LHCN-M2 (cell line): ENCODE data around the gene ARHGEF4. TPM values are rescaled to one million over a fixed set of nuclear protein-coding genes. Genes with fewer than 3 reads are reported as not detected.
A peak's percentile ranks its signal among the peaks of the same experiment; 100 is the strongest.

Experiments
- DNase-seq: peaks from one replicate; pipeline ENCODE4 v3.0.0-alpha.2; 2012; ENCODE audit warnings: low read depth
- total RNA-seq: library from RNA; depleted of rRNA; stranded (reverse); fragments of >200 nt; gene quantifications from 2 replicates; pipeline ENCODE4 v1.2.3, GENCODE V29; 2014

Gene ARHGEF4
- total RNA-seq, 1 experiment from 2014 or later, result 0.23 TPM

DNA sequence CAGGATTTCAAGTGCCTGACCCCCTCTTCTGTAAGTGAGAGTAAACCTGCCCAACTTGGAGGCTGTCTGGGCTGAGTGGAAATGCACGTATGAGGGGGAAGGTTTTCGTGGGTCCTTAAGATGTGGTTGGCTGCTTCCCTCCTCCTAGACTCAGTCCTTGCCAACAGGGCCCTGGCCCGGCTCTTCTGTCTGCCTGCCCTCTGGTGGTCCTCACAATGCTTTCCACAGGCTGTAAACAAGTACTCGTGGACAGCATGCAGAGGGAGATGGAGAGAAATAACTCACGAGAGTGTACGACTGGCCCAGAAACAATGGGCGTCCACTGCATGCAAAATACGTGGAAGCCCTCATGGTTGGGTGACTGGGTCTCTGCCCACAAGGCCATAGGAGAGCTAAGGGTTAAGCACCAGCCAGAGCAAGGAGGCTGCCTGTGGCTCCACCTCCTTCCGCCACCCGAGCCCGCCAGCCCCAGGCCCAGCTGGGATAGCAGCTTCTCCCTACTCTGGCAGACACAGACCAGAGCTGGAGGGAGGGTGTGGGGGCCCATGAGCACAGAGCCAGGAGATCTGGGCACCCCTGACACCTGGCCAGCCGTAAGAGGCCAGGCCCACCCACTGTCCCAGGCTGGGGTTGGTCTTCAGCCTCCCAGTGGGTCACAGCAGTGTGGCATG, 17.0 kb upstream of the ARHGEF4 start:
- no peak for DNase-seq

DNA sequence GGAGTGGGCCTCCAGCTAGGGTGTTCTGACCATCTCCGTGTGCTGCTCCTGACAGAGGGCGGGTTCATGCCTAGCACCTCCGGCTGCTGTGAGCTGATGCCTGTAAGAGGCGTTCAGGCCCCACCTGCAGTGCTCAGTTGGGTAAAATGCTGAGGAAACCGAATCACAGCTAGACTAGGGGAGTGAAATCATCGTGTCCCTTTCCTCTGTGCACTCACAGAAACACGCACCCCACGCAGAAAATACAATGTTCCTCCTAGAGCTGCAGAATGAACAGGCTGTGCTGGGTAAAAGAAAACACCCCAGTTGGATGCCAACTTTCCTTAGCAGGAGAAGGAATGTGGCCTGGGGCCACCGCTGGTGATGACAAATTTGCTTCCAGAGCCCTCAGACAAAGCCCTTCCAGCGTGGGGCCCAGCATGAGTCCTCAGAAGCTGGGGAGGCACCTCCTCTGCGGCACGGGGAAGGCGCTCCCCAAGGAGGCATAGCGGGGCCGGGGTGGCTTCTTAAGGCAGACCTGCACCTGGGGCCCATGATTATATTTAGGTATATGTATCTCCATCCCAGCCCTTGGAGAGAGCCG, 16.3 kb upstream of the ARHGEF4 start:
- DNase-seq, result no peak

DNA sequence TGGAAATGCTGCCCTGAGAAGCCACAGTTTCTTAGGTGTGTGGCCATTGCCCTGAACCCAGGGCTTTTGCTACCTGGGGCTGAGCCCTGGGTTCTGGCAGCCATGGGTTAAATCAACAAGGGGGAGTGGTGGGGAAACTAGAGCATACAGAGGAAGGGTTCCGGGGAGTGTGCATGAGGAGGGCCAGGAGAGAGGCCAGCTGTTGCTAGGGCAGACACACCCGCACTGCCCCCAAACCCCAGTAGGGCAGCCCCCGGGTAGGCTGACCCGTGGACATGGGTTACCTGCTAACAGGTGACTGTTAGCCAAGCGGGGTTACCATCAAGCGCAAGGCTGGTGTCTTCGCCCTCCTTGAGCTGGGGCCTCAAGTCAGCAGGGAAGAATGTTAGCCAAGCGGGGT, 14.8 kb upstream of the ARHGEF4 start:
- no peak for DNase-seq

DNA sequence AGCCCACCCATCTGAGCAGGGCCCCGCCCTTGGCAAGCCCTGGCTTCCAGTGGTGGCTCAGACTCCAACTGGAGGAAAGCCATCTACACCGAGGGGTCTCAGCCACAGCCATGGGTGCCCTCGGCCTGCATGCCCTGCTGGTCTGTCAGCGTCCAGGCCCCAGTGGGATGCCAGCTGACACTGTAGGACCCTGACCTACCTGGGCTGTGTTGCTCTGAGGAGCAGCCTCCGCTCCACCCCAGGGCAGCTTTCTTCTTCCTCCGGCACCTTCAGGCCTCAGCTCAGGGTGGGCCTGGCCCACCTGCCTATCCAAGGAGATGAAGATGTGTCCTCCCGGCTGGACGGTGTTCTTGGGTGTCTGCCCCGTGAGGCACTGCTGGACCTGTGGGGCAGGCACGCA, 13.9 kb upstream of the ARHGEF4 start:
- no peak for DNase-seq

DNA sequence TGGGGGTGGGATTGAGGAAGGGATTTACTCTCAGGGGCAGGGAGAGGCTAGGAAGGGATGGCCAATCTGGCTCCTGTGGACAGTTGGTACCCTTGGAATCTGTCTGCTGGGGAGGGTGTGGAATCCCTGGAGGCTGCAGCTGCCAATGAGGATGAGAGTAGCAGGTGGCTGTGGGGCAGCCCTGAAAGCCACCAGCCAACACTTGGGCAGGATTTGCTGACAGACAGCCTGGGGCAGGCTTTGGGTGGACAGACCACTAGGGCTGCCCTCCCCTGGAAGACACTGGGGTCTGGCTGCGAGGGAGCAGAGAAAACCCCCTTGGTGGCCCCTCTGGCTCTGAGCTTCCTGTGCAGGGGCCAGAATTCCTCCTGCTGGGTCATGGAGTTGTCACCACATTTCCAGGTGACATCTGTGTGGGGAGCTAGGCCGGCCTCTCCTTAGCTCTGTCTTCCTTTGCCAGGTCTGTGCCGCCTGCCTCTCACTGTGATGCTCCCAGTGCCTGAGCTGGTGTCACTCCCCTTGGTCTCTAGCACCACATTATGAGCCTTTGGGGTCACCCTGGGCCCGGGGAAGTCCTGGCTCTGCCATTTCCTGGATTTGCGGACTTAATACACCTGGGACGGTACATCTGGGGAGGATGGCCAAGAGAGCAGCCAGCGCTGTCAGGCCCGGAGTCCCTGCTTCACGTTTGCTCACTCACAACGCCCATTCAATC, 13.4 kb upstream of the ARHGEF4 start:
- DNase-seq, result no peak

DNA sequence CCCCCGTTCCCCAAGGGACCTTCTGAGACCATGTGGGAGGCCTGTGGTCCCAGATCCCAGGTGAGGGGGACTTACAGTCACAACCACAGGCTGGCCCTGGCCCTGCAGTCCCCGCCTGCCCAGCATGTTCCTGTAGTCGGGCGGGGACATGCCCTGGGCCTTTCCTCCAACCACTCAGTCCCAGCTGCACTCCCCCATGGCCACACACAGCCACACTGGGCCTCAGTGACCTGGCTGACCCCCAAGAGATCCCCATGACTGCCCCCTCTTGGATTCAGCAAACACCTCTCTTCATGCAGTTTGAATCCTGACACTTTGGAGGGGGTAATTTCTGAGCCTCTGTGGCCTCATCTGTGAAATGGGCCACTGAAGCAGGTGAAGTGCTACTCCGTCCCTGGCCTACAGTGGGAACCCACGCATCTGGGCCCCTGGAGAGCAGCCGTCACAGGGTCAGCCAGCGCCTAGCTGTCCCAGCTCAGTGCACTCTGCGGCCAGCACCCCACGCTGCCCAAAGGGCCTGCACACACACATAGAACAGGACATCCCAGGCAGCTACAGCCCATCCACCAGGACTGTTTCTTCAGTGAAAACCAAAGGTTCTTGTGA, 12.7 kb upstream of the ARHGEF4 start:
- no peak for DNase-seq

DNA sequence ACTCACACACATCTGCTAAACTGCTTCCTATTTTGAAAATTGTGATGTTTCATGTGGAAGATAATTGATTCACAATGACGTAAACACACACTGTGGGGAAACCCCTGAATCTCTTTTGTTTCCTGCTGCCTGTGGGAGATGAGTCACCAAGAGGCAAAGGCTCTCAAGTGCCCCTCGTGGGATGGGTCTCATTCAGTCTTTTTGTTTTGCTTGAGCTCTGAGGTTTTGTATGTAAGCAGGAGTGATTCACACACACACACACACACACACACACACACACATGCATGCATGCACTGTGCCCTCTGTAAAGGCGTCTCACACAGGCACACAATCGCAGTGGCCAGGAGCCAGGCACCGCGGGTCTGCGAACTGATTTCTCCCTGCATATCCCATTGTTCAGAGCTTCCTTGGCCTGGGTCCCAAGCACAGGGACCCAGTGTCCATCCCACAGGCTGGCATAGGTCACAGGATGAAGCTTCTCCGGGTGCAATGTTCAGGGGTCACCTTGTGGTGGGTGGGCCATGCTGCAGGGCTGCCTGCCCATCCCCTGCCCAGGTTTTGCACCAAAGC, 12.1 kb upstream of the ARHGEF4 start:
- peak; percentile 33 for DNase-seq

DNA sequence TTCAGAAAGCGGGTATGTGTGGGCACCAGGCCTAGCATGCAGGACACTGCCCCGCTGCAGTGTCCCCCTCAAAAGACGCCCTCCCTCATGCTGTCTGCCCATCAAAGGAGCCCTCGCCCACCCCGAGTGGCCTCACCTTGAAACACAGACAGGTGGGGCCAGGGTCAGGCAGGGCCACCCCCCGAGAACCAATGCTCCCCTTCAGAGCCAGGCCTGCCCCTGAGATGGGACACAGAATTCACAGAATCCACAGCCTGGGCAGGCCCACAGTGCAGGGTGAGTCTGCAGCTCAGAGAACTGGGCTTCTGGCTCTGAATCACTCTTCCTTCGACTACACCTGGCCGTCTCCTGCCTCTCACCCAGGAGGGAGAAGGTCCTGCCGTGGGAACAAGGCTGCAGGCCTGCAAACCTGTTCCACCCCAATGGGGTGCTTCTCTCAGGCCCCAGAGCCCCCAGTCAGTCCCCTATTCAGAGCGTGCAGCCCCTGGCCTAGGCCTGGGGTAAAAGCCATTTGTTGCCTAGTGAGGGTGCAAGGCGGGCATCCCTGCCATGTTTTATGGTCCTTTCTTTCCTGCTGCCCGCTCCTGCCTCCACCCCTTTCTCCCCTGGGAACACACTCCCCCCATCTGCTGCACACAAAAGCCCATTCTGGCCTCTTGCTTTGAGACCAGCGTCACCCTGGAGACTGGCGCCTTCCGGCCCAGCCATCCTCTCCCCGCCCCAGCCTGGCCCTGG, 11.3 kb upstream of the ARHGEF4 start:
- DNase-seq, result no peak

DNA sequence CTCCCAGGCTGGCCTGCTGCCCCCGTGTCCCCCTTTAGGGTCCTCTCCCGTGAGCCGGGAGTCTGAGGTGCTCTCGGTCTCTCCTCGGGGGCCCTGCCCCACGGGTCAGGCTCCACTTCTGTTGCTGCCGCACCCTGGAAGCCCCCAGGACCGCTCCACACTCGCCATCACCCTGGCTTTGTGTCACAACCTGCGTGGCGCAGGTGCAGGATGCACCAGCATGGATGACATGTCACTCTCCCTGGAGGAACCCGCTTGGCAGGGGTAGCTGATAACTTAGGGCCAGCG, 10.8 kb upstream of the ARHGEF4 start:
- DNase-seq, result no peak

DNA sequence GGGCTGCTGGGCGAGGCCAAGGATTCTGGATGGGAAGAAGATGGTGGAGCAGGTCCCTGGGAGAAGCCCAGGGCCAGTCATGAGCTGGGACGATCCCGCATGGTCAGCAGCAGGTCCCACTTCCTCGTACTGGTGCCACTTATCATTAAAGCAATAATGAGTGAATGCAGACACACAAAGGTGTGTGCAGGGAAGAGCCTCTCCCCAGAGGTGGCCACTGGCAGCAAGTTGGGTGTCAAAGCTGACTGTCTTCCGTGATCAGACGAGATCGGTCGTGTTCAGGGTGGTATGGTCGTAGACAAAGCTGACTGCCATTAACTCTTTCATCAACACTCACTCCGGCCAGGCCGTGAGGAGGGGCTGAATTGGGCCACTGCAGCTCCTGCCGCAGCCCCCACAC, 10.3 kb upstream of the ARHGEF4 start:
- DNase-seq, result no peak

DNA sequence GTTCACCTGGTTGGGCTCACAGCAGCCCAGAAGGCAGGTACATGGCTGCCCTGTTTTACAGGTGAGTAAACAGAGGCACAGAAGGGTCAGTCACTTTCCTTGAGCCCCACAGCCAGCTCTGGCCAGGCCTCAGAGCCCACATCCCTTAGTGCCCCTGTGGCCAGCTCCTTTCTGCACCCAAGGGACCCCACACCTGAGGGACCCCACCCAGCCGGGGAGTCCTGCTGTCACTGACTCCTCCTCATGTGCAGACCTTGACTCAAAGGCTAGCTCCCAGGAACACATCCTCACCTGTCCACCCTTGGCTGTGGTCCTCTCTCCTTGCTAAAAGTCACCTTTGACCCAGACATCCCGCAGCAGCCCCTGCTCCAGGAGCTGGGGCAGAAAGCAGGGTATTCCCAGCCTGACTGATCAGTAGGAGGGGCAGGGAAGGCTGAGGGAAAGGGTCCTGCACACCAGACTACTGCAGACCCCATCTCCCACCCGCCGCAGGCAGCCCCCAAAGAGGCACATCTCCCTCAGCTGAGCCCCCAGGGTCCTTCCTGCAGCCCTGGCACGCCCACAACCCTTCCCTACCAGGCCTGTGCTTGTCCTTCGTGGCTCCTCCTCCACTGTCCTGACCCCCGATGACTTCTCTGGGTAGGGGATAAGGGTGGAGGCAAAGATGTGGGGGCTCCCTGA, 9.8 kb upstream of the ARHGEF4 start:
- no peak for DNase-seq

DNA sequence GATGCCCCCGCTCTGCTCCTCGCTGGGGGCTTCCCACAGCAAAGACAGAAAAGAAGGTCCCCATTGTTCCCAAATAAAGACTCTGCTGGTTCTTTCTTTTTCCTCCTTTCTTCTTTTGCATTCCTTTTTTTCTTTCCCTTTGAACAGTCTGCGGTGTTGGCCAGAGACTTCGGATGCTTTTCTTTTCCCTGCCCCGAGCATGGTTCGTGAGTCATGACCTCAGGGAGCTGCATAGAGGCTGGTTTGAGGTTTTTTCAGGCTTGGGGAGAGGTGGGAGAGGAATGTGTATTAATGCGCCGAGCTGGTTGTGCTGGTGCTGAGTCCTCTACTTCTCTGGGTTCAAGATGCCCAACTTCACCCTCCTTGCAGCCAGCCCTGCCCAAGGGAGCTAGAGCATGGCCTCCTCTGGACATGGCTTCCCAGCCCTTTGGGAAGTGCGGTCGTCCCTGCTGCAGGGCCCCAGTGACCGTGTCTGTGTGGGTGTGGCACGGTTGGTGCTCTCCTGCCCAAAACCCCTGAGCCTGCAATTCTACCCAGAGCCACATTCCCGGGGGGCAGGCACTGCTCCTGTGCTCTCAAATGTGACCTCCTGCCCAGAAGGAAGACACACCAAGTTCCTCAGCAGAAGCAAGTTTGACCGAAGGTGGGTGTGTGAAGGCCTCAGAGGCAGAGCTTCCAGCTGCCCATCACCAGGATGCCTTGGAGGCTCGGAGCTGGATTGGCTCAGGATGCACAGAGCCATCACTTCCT, 9.0 kb upstream of the ARHGEF4 start:
- peak; percentile 5 for DNase-seq

DNA sequence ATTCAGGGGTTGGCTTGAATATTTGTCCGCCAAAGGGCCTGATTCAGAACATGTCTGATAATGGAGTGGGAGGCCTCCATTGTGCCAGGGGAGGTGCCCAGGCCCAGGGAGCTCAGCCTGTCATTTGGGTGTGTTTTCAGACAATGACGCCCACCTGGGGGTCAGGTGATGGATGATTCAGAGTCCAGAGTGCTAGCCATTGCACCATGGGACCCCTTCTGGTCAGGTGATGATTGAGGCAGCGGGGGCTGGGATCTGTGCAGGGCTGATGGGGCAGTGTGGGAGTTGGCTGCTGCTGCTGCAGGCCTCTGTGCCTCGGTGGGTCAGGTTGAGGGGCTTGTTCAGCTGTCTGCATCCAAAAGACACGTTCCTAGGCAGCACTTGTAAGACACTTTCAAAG, 8.3 kb upstream of the ARHGEF4 start:
- no peak for DNase-seq

DNA sequence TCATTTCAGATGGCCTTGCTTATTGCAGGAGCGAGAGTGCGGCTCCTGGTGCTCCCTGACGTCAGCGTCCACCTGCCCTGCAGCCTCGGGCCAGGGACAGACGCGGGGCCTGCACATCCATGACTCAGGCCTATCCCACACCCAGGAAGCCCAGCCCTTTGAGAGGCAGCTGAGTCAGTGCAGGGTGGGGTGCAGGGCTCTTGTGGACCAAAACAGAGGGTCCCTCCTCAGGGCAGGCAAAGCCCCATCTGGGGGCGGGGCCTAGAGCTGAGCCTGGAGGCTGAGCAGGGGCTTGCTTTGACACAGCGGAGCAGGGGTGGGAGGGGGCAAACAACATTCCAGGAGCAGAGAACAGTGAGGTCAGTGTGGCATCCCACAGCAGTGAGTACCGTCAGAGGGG, 7.7 kb upstream of the ARHGEF4 start:
- DNase-seq, result no peak

DNA sequence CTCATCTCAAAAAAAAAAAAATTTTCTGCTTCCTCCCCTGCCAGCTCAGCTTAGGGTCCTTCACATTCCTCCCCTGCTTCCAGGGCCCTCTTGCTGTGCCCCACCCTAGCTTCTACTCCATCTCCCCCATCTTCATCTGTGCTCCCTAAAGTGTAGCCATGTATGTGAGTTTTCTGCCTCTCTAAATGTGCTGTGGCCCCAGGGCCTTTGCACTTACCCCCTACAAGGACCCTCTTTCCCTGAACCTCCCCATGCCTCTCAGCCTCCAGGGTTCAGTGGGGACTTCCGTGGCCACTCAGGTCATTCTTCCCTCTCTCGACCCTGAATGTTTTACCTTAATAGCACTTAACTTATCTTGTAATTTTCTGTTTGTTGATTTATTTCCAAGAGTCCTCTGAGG, 6.2 kb upstream of the ARHGEF4 start:
- DNase-seq, result no peak

DNA sequence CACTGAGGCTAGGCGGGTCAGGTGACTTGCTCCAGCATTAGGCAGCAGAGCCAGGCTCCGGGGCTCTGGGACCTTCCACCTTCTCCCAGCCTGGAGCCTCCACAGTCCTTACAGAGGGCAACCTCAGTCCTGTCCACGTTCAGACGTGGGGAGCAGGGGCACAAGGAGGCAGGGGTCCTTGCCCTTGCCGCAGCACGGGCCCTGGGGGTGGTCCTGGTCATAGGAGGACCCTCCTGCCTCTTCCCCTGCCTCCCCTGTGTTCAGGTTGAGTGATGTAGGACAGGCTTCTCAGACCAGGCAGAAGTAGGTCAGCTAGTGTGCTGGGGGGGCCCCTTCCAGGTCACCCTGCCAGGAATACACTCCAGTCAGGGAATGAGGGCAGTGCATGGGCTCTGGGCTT, 5.4 kb upstream of the ARHGEF4 start:
- no peak for DNase-seq

DNA sequence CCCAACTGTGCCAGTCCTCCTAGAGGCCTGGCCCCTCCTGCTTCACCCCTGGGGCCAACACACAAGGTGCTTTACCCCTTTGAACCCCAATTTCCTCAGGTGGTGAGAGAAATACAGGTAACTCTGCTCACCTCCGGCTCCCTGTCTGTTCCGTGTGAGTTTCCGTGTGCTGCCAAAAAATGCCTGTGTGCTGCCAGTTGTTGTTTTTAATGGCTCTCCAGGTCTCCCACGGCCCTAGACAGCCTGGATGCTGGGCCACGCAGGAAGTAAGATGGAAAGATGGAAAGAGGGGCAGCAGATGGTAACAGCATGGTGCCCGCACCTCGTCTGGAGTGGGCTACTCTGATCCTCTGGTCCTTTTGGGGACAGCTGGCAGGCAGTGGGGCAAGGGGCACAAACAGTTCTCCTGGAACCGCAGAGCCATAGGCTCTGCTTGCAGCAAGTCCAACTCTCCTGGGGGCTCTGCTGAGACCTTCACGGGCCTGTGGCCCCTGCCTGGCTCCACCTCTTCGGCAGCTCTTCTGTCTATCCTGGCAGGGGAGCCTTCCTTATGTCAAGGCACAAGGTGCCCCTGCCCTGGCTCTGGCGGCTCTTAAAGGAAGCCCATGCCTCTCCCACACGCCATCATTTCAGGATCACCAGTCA, 4.3 kb upstream of the ARHGEF4 start:
- DNase-seq, result no peak

DNA sequence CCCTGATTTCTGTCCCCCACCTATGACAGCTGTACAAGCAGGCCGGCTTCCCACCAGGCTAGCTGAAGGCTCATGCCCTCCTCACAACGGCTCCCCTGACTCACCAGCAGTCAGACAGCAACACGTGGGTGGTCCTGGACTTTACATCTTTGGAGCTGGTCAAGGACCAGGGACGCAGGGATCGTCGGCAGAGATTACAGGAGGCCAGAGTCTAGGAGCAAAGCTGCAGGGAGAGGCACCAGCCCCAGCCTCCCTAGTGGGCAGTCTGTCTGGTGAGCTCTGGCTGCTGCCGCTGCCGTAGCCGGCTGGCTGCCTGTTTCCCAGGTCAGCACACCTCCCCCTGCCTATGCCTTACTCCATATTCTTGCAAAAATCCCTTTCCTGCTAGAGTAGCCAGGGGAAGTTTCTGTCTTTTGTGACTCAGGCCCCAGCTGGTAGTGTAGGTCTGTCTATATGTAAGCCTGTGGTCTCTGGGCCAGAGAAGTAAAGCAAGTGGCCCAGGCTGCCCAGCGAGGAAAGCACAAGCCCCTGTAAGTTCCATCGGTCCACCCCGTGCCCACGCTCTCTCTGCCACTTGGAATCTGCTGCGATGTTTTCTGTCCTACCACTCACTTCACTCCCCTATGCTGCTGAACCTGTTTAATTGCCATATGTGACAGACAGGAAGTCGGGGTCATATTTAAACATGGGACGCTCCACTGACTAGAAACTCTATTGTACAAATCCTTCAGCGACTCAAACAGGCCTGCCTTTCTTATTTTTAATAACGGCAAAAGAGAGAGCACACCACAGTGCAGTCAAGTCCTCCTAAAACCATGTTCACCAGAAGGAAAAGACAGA, 2.4 kb upstream of the ARHGEF4 start:
- DNase-seq, result no peak
